ENCODE results near the gene KCNIP2. TPM values are rescaled to one million over a fixed set of nuclear protein-coding genes. Genes with fewer than 3 reads are reported as not detected.

The KCNIP2 gene
- total and polyA plus RNA-seq, 2 of the 13 experiments (the other 11 are each of a cell fraction or from before 2014, with no cell fraction given): 0.42 to 0.70 TPM

- TF ChIP-seq ZNF407 (CRISPR knock-in tag; IDR thresholded peaks at IDR 0.05; ENCODE audit: not compliant biosample characterization): no peak
- TF ChIP-seq ZNF773 (CRISPR knock-in tag; IDR thresholded peaks at IDR 0.05; ENCODE audit: borderline replicate concordance): peak; percentile 51; the same call in 1 of the 2 replicates
- peak; percentile 76 for TF ChIP-seq FOXC1 (CRISPR knock-in tag; IDR thresholded peaks at IDR 0.05; ENCODE audit: borderline replicate concordance)
- peak; percentile 58; the same call in 1 of the 2 replicates for TF ChIP-seq ZNF451 (CRISPR knock-in tag; IDR thresholded peaks at IDR 0.05)
- TF ChIP-seq HES4 (CRISPR knock-in tag; IDR thresholded peaks at IDR 0.05; ENCODE audit: borderline replicate concordance): no peak
- TF ChIP-seq NONO (IDR thresholded peaks at IDR 0.05): no peak
- peak; percentile 80; the same call in 1 of the 2 replicates for TF ChIP-seq NONO (CRISPR knock-in tag; conservative IDR thresholded peaks at IDR 0.05)
- no peak for TF ChIP-seq ZNF549 (CRISPR knock-in tag; IDR thresholded peaks at IDR 0.05)
- TF ChIP-seq, protein P1, sequence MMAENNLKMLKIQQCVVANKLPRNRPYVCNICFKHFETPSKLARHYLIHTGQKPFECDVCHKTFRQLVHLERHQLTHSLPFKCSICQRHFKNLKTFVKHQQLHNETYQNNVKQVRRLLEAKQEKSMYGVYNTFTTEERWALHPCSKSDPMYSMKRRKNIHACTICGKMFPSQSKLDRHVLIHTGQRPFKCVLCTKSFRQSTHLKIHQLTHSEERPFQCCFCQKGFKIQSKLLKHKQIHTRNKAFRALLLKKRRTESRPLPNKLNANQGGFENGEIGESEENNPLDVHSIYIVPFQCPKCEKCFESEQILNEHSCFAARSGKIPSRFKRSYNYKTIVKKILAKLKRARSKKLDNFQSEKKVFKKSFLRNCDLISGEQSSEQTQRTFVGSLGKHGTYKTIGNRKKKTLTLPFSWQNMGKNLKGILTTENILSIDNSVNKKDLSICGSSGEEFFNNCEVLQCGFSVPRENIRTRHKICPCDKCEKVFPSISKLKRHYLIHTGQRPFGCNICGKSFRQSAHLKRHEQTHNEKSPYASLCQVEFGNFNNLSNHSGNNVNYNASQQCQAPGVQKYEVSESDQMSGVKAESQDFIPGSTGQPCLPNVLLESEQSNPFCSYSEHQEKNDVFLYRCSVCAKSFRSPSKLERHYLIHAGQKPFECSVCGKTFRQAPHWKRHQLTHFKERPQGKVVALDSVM (CRISPR knock-in tag; IDR thresholded peaks at IDR 0.05): no peak
- 0 out of 2 replicates have a peak, but pooled peaks have one; percentile 31 for TF ChIP-seq ZNF205 (CRISPR knock-in tag; IDR thresholded peaks at IDR 0.05)
- TF ChIP-seq ZNF317 (CRISPR knock-in tag; IDR thresholded peaks at IDR 0.05): peak; percentile 8; the same call in 1 of the 2 replicates
- no peak for TF ChIP-seq ZNF570 (CRISPR knock-in tag; IDR thresholded peaks at IDR 0.05; ENCODE audit: borderline replicate concordance)
- TF ChIP-seq, protein P2, sequence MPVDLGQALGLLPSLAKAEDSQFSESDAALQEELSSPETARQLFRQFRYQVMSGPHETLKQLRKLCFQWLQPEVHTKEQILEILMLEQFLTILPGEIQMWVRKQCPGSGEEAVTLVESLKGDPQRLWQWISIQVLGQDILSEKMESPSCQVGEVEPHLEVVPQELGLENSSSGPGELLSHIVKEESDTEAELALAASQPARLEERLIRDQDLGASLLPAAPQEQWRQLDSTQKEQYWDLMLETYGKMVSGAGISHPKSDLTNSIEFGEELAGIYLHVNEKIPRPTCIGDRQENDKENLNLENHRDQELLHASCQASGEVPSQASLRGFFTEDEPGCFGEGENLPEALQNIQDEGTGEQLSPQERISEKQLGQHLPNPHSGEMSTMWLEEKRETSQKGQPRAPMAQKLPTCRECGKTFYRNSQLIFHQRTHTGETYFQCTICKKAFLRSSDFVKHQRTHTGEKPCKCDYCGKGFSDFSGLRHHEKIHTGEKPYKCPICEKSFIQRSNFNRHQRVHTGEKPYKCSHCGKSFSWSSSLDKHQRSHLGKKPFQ (CRISPR knock-in tag; IDR thresholded peaks at IDR 0.05; ENCODE audit: insufficient replicate concordance): no peak
- TF ChIP-seq, protein P3, sequence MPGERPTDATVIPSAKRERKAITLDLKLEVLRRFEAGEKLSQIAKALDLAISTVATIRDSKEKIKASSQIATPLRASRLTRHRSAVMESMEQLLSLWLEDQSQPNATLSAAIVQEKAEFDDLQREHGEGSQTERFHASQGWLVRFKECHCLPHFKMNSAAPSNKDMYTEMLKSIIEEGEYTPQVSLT (CRISPR knock-in tag; IDR thresholded peaks at IDR 0.05; ENCODE audit: borderline replicate concordance, low read depth): no peak
- no peak for TF ChIP-seq ZNF101 (CRISPR knock-in tag; IDR thresholded peaks at IDR 0.05; ENCODE audit: borderline replicate concordance, low read depth)
- TF ChIP-seq KAT8 (CRISPR knock-in tag; IDR thresholded peaks at IDR 0.05): peak; percentile 81
These were observed 25.3 kb downstream of the KCNIP2 start, which contains the start of gene OGA (continued) for GRCh38 chr10:101818119-101818871.
